Measurements from ENCODE around the gene PRND. TPM values are rescaled to one million over a fixed set of nuclear protein-coding genes. Genes with fewer than 3 reads are reported as not detected.
A peak's percentile ranks its signal among the peaks of the same experiment; 100 is the strongest.
"Not testable (repeated sequence)": the region's sequence is repeated elsewhere in the genome, so short reads cannot be mapped to it uniquely, and the experiment has no call there.

The PRND gene
- total RNA-seq, 2 donors from 2014 or later: not detected

DNA sequence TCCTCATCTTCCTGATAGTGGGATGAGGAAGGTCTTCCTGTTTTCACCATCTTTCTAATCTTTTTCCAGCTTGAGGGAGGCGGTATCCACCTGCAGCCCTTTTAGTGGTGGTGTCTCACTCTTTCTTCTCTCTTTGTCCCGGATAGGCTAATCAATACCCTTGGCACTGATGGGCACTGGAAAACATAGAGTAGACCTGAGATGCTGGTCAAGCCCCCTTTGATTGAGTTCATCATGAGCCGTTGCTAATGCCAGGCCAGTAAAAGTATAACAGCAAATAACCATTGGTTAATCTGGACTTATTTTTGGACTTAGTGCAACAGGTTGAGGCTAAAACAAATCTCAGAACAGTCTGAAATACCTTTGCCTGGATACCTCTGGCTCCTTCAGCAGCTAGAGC, 21.8 kb upstream of the PRND start:
- ATAC-seq (no peak), DNase-seq (ENCODE audit: low spot score in 2 of 2) (no peak)
- H3K36me3 Mint-ChIP-seq: peaks cover 6 to 12% of the 10 kb centered on the region in 2 donors
- H3K9me3 Mint-ChIP-seq: no peaks in the 10 kb centered on the region
- no peak overlapping the region for H3K27ac Mint-ChIP-seq

DNA sequence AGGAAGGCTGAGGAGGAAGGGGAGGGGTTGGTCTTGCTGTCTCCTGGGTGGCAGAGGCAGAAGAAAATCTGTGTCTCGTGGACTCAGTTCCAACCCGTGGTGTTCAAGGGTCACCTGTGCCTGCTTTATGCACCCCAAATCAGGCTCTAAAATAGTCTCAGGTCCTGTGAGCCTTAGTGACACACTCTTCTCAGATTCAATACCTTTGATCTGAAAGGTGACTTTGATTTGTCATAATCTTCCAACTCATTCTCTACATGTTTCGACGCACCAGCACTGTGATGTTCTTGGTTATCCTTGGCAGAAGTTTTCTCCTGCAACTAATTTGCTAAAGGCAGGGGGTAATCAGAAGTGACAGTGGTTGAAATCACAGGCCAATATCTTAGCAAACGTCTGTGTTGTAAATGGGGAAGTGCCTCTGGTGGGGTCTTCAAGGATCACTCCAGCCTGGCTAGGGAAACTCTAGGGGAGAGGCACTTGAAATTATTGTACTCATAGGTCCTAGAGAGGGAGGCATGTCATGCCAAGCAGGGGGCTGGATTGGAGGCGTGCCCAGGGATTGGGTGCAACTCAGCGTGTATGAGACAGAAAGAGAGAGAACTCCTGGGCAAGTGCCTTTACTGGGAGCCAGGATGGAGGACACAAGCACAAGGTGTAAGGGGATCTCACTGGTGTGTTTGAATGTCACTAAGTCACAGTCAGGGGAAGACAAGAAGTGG, 19.0 kb upstream of the PRND start:
- Mint-ChIP-seq H3K36me3 (no peaks in the 10 kb centered on the region), H3K27ac (peak overlapping the region in 1 of 2 donors; percentile 5), H3K9me3 (no peaks in the 10 kb centered on the region)
- DNase-seq (ENCODE audit: low spot score in 2 of 2) (no peak), ATAC-seq (peak; percentile 72 to 78)

DNA sequence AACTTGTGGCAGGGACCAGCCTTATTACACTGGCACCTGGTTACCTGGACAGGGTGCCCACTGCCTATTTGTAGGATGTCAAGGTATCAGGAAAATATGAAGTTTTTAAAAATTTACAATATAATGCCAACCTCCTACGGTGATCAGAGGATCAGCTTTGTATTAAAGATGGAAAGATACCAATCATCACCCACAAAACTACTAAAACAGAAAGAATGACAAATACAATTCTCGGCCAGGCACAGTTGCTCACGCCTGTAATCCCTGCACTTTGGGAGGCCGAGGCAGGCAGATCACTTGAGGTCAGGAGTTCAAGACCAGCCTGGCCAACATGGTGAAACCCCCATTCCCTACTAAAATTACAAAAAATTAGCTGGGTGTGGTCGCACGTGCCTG, 18.4 kb upstream of the PRND start:
- Mint-ChIP-seq H3K9me3 (no peaks in the 10 kb centered on the region), H3K27ac (peak overlapping the region in 1 of 2 donors; percentile 5), H3K36me3 (no peaks in the 10 kb centered on the region)
- DNase-seq (ENCODE audit: low spot score in 2 of 2): no peak
- peak; percentile 17 to 32 for ATAC-seq

DNA sequence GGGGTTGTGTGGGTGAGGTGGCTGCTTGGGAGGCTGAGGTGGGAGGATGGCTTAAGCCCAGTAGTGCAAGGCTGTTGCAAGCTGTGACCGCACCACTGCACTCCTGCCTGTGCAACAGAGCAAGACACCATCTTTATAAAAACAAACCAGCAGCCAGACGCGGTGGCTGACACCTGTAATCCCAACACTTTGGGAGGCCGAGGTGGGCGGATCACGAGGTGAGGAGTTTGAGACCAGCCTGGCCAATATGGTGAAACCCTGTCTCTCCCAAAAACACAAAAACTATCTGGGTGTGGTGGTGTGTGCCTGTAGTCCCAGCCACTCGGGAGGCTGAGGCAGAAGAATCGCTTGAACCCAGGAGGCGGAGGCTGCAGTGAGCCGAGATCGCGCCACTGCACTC, 14.8 kb upstream of the PRND start:
- H3K36me3 Mint-ChIP-seq; H3K27ac Mint-ChIP-seq; DNase-seq (ENCODE audit: low spot score in 2 of 2); ATAC-seq; H3K9me3 Mint-ChIP-seq: not testable (repeated sequence)

DNA sequence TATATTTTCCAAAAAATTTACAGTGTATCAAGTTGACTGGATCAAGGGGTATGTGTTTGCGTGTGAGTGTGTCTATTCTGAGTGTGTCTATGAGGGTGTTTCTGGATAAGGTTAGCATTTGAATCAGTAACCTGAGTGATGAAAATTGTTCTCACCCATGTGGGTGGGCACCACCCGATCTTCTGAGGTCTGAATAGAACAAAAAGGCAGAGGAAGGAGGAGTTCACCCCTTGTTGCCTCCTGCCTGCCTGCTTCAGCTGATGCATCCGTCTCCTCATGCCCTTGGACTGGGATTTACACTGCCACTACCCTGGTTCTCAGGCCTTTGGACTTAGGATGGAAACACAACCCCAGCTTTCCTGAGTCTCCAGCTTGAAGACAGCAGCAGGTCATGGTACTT, 13.7 kb upstream of the PRND start:
- Mint-ChIP-seq H3K36me3 (no peaks in the 10 kb centered on the region), H3K27ac (no peak overlapping the region)
- DNase-seq (ENCODE audit: low spot score in 2 of 2): no peak

GRCh38 chr20:4708856-4709255, 12.9 kb upstream of the PRND start:
- Mint-ChIP-seq H3K9me3 (no peaks in the 10 kb centered on the region), H3K36me3 (no peaks in the 10 kb centered on the region), H3K27ac (no peak overlapping the region)
- ATAC-seq (no peak), DNase-seq (ENCODE audit: low spot score in 2 of 2) (no peak)

More for the DNA sequence above, 13.7 kb upstream of the PRND start:
- H3K9me3 Mint-ChIP-seq: no peaks in the 10 kb centered on the region
- no peak for ATAC-seq

GRCh38 chr20:4709261-4710105, 12.2 kb upstream of the PRND start:
- ATAC-seq (no peak), DNase-seq (ENCODE audit: low spot score in 2 of 2) (no peak)
- H3K36me3 Mint-ChIP-seq: no peaks in the 10 kb centered on the region
- no peak overlapping the region for H3K27ac Mint-ChIP-seq
- no peaks in the 10 kb centered on the region for H3K9me3 Mint-ChIP-seq

- no peak for ATAC-seq
- no peaks in the 10 kb centered on the region for H3K36me3 Mint-ChIP-seq
- no peaks in the 10 kb centered on the region for H3K9me3 Mint-ChIP-seq
- no peak overlapping the region for H3K27ac Mint-ChIP-seq
- DNase-seq (ENCODE audit: low spot score in 2 of 2): no peak
These were observed 11.6 kb upstream of the PRND start for GRCh38 chr20:4710106-4710475.

- Mint-ChIP-seq H3K9me3 (no peaks in the 10 kb centered on the region), H3K36me3 (no peaks in the 10 kb centered on the region), H3K27ac (no peak overlapping the region)
- peak in 1 of 2 donors; percentile 36 for ATAC-seq
- no peak for DNase-seq (ENCODE audit: low spot score in 2 of 2)
These were observed 10.2 kb upstream of the PRND start for GRCh38 chr20:4711511-4711910.

DNA sequence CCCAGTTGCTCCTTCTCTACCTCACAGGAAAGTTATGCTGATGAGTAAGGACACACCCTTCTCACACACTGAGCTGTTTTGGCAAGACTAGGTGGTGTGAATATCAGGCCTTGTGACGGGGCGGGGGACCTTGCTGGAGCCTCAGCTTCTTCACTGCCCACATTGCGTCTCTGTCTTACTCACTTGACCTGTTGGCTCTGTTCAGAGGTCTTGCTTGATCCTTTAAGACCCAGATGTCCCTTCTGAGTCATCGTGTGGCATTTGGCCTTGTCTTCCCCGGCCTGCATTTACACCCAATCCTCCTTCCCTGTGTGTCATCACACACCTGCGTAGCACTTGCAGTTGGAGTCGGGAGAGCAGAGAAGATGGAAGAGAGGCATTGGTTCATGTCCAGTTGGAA, 8.3 kb upstream of the PRND start:
- Mint-ChIP-seq H3K9me3 (no peaks in the 10 kb centered on the region), H3K27ac (no peak overlapping the region), H3K36me3 (no peaks in the 10 kb centered on the region)
- ATAC-seq (peak in 1 of 2 donors; percentile 41), DNase-seq (ENCODE audit: low spot score in 2 of 2) (no peak)

GRCh38 chr20:4714818-4715217, 6.9 kb upstream of the PRND start:
- H3K27ac Mint-ChIP-seq: no peak overlapping the region
- no peaks in the 10 kb centered on the region for H3K36me3 Mint-ChIP-seq
- H3K9me3 Mint-ChIP-seq: no peaks in the 10 kb centered on the region

DNA sequence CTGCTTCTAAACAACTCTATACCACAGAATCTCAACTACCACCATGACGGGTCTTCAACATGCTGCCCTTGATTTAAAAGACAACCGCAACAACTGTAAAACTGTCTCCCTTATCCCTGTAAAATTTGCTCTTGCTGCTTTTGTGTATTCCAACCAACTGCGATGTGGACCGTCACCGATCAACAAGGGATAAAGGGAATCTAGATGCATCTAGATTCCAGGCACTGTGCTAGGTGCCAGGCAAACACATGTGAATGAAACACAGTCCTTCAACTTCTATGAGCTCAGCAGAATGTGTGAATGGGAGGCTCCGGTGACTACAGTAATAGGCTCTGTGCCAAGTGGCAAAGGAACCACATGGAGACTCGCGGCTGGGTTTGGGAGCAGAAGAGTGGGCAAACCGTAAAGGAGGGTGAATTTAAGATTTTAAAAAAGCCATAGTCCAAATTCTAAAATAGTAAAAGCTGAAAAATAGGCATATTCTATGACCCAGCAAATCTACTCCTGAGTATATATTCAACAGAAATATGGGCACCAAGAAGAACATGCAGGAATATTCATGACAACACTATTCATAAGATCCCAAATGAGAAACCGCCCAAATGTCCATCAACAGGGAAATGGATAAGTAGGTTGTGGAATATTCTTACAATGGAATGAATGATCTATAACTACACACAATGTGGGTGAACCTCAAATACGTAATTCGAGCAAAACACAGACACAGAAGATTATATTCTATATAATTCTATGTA, 3.7 kb upstream of the PRND start:
- H3K9me3 Mint-ChIP-seq: no peaks in the 10 kb centered on the region
- DNase-seq (ENCODE audit: low spot score in 2 of 2) (no peak), ATAC-seq (no peak)
- no peak overlapping the region for H3K27ac Mint-ChIP-seq
- no peaks in the 10 kb centered on the region for H3K36me3 Mint-ChIP-seq

More at GRCh38 chr20:4714818-4715217, 6.9 kb upstream of the PRND start:
- DNase-seq (ENCODE audit: low spot score in 2 of 2) (no peak), ATAC-seq (no peak)

GRCh38 chr20:4719190-4719589, 2.5 kb upstream of the PRND start:
- Mint-ChIP-seq H3K27ac (no peak overlapping the region), H3K36me3 (no peaks in the 10 kb centered on the region), H3K9me3 (no peaks in the 10 kb centered on the region)
- ATAC-seq: no peak
- DNase-seq (ENCODE audit: low spot score in 2 of 2): no peak

- H3K36me3 Mint-ChIP-seq: no peaks in the 10 kb centered on the region
- peak in 1 of 2 donors; percentile 74 for DNase-seq (ENCODE audit: low spot score in 2 of 2)
- peak overlapping the region in 1 of 2 donors; percentile 53 for H3K27ac Mint-ChIP-seq
- H3K9me3 Mint-ChIP-seq: no peaks in the 10 kb centered on the region
- ATAC-seq: peak; percentile 86 to 88
These were observed 1.4 kb upstream of the PRND start for GRCh38 chr20:4720041-4720976.

- no peak for DNase-seq (ENCODE audit: low spot score in 2 of 2)
- no peaks in the 10 kb centered on the region for H3K36me3 Mint-ChIP-seq
- ATAC-seq: peak in 1 of 2 donors; percentile 34
- H3K27ac Mint-ChIP-seq: no peak overlapping the region
- no peaks in the 10 kb centered on the region for H3K9me3 Mint-ChIP-seq
These were observed 746 bp upstream of the PRND start for GRCh38 chr20:4720977-4721349.

DNA sequence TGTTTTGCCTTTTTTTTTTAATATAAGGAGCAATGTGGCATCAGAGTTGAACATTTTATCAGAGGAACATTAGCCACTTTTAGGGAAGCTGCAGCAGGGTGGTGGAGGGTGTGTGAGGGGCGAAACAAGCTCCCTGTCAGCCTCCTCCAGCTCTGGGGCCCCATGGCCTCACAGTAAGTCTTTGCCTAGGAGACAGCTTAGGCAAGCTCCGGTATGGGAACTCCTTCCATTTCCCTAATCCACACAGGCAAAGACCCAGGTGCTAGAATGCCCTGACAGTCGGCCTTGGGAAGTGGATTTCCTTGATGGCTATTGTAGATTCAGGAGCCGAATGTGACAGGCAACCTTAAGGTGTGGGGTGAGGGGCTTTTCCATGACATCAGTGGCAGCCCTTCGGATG, 862 bp downstream of the PRND start:
- no peak for DNase-seq (ENCODE audit: low spot score in 2 of 2)
- Mint-ChIP-seq H3K36me3 (no peaks in the 10 kb centered on the region), H3K9me3 (no peaks in the 10 kb centered on the region), H3K27ac (no peak overlapping the region)
- no peak for ATAC-seq

Data from activated naive CD4-positive, alpha-beta T cell treated with anti-CD3 and anti-CD28 coated beads, Interleukin-2, amount 50 U/mL, for 72 hours (primary cell).